Dermis blood vessel endothelial cell (primary cell): ENCODE measurements around the gene TCEAL9. TPM values are rescaled to one million over a fixed set of nuclear protein-coding genes. Genes with fewer than 3 reads are reported as not detected.
"Not testable (repeated sequence)": the region's sequence is repeated elsewhere in the genome, so short reads cannot be mapped to it uniquely, and the experiment has no call there.

Experiments
- DNase-seq: peaks from one replicate; pipeline ENCODE4 v3.0.0; 2010
- total RNA-seq: library from RNA; depleted of rRNA; stranded (reverse); fragments of >200 nt; gene quantifications from 2 replicates; pipeline ENCODE4 v1.2.3, GENCODE V29; 2014

The TCEAL9 gene, protein sequence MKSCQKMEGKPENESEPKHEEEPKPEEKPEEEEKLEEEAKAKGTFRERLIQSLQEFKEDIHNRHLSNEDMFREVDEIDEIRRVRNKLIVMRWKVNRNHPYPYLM
- total RNA-seq: 112 and 140 TPM in 2 replicates

DNA sequence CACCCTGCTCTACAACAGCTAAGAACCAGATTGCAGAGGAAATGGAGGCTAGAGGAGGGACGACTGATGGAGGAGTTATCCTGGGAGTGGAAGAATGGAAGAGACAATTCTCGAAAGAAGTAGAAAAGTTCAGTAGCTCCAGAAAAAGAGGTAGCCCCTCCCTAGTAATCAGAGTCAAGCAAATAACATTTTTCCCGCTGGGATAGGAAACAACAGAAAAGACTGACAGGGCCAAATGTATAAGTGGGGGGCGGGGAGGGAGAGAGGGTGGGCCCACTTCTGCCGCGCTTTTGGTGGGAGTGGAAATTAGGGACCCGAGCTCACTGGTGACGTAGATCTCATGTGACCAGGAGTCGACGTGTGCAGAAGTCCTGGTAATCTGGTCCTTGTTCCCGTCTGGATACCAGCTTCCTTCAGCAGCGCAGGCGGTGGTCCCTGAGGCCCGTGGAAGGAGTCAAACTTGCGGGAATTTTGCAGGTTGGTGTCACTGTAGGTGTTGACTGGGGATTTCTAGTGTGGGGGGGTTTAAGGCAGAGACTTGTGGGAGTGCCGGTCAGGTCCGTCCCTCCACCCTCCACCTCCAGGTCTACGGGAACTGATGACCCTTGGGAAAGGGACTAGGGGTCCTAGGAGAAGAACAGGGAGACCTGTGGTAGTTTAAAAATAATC is at the start of gene TCEAL9:
TCEAL9 (plus strand) TSS at position 377 of the 669 bp plus-strand sequence. CDS start 1,179 bp downstream, outside the sequence.
- peak; percentile 85 for DNase-seq

DNA sequence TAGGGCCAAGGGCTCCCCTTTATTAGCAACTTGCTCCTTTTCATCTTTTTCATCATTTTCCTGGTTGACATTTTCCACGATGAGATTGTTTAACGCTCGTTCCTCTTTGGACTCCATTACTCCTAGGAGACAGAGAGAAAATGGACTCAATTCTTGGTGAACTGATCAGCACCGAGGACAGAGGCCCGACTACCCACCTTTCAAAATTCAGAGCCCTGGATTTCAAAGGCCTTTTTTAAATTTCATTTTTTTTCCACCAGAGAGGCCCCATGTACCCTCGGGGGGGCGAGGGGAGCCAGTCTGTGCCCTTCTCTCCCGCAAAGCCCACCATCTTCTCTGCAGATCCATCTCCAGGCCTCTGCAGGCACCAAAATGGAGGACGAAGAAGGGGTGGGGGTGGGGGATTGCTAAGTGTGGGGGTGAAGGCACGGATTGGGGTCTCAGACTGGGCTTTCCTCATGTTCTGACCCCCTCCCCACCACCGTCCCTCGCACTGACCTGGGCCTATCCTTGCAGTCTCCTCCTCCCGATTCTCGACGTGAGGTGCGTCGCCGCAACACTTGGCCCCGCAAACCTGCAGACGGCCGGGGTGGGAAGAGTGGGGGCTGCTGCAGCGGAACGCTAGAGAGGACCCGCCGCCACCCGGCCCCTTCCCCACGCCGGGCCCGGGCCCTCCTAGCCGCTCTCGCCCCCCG is 46.3 kb upstream of the TCEAL9 start:
- no peak for DNase-seq

DNA sequence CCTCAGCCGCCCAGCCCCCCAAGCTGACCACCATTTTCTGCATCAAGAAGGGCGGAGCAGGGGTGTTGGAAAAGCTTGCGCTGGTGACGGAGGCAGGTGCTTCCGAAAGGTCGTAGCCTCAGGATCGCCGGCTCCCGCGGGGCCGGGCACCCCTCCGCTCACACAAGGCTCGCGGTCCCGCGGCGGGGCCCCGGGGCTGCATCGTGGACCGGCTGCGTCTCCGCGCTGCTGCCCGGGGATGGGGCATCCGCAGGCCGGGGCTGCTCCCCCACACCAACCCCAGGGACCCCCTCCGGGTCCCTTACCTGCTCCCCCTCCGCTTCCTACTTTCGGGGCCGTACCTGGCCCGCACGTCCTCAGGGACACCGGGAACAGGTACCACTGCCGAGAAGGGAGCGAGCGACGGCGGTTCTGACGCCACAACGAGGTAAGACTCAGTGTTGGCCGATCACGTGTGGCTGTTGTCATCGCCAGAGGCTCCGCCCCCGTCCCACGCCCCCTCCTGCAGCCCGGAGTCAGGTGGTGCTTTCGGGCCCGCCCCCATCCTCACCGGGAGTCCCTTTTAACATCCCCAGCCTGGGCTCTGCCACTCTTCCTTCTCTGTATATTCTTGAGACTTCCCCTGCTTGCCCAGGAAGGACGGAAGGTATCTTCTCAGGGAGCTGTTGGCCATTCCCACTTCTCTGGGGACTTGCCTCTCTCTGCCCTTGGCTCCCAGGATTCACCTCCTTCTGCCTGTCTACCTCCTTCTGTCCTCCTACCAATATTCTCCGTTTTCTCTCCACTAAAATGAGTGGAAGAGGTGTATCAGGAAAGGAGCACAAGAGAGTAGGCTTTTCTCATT is 45.5 kb upstream of the TCEAL9 start, which contains the start of gene BEX2:
BEX2 (minus strand) TSS at position 436 of the 844 bp plus-strand sequence. CDS start 1,014 bp downstream, outside the sequence.
- DNase-seq: peak; percentile 36

DNA sequence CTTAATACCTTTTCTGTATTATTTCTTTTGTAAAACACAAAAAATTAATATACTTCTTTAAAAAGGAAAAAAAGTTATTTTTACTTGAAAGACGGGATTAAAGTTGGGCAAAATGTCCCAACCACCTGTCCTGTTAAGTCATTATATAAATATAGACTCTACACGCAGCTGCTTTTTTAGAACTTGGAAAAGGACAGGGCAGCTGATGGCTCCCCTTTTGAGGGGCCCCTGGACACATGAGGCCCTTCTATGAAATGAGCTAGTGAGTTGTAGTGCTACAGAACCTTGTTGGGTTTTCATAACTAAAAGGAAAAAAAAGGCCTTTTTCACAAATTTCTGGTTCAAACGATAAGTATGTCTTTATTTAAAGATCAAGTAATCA is 44.9 kb upstream of the TCEAL9 start:
- DNase-seq: no peak

DNA sequence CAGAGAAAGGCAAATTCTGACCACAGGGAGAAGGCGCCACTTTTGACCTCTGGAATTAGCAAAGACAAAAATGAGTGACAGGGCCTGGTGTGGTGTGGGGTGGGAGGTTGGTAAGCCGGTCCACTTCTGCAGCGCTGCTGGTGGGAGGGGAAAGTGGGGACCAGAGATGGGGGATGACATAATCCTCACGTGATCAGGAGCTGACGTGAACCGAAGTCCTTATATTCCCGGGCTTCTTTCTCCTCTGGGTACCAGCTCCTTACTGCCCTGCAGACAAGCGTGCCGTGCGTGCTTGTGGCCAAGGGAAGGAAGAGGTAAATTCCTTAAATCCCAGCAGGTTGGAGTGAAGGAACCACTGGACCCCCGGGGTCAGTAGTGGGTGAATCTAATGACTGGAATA is 26.3 kb upstream of the TCEAL9 start, which contains the start of gene TCEAL7:
TCEAL7 (plus strand) TSS at position 249 of the 400 bp plus-strand sequence. CDS start 1,165 bp downstream, outside the sequence.
- peak; percentile 14 for DNase-seq

DNA sequence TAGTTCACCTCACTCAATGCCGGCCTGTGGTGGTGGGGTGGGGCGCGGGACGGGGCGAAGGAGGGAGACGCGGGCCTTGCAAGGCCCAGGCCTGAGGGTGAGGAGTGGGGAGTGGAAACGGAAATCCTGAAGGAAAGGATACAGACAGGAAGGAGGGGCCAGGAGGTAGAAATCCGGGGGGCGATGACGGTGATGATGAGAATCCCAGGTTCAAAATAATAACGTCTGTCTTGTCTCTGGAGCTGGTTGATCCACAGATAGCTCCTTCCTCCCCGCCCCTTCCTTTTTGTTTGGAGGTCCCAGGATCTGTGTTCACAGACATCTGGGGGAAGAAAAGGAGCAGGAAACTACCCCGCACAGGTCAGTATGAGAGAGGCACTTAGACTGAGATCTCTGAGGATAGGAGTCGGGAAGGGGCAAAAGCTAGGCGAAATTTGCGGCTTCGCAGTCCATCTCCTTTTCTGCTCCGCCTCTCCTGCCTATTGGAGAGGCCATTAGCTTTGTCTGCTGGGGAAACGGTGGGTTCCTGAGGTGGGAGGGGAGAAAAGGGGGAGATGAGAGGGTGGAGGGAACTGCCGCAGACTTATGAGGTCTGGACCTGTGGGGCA is 25.5 kb upstream of the TCEAL9 start:
- peak; percentile 10 for DNase-seq

DNA sequence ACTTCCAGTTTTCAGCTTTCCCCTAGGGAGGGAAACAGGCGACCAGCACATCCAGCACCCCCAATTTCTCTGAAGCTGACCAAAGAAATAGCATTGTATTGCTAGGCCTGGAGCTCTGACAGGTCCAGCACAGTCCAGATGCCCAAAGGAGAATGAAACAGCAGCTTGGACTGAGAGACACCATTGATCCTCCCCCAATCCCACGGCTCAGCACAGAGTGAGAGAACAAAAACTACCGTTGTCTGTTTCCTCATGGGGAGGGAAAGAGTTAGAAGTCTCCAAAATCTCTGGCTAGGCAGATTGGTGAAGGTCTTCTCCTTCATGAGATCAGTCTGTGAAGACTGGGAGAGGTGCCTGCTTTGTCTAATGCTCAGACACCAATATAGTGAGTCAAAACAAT is 17.6 kb upstream of the TCEAL9 start:
- DNase-seq: no peak

DNA sequence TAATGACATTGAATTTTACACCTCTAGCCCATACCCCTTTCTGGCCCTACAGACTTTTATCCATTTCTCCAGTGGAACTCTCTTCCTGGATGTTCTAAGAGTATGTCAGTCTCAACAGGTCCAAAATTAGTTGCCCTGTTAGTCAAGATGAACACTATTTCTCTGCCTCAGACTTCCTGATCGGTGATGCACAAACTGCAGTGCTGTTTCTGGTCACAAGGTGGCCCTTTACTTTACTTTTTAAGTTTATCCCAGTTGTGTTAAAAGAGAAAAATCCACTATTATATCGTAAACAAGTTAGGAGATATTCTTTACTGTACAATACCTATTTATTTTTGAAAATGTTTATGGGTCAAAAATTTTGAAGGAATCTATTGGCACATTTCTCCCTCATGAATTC is 13.2 kb upstream of the TCEAL9 start:
- peak; percentile 67 for DNase-seq

DNA sequence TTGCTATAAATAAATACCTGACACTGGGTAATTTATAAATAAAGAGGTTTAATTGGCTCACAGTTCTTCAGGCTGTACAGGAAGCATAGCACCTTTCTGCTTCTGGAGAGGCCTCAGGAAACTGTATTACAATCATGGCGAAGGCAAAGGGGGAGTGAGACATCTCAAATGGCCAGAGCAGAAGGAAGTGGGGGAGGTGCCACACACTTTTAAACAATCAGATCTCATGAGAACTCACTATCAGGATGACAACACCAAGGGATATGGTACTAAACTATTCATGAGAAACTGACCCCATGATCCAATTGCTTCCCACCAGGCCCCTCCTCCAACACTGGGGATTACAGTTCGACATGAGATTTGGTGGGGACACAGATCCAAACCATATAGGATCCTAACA is 11.7 kb upstream of the TCEAL9 start:
- DNase-seq: peak; percentile 79

DNA sequence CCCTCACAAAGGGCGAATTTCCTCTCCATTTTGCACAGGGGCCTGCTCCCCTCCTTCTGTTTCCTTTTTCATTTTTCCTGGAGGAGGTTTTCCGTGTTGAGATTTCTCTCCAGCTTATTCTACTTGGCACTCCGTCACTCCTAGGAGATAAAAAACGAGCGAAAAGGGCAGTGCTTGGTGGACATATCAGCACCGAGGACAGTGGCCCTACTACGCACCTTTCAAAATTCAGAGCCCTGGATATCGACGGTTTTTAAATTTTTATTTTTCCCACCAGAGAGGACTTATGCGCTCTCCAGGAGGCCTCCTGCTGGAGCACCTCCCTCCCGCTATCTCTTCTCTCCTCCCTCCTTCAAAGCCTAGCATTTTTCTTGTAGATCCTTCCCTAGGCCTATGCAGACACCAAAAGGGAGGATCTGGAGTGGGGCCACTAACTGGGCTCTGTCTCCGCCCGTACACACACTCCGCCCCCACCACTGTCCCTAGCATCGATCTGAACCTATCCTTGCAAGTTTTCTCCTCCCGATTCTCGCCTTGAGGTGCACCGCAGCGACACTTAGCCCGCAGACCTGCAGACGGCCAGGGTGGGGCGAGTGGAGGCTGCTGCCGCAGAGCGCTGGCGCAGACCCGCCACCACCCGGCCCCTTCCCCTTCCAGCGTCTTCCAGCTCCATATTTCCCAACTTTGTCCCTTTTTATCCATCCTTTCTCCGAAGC is 8.5 kb upstream of the TCEAL9 start:
- no peak for DNase-seq

DNA sequence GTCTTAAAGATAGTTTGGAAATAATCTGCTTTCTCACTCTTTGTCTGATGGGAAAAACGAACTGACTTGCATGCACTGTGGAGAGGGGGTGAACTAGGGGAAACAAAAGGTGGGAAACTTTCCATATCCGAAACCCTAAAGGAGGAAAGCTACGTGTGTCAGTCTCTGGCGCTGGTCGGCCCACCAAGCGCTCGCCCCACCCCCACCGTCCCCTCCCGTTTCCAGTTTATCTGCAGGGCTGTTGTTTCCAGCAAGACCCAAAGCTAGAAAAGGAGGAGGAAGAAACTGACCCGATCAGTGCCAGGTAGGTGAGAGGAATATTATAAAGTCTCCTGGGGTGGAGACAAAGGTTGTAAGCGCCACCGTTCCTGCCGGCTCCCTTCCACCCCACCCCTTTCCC is 552 bp downstream of the TCEAL9 start:
- DNase-seq: peak; percentile 43

DNA sequence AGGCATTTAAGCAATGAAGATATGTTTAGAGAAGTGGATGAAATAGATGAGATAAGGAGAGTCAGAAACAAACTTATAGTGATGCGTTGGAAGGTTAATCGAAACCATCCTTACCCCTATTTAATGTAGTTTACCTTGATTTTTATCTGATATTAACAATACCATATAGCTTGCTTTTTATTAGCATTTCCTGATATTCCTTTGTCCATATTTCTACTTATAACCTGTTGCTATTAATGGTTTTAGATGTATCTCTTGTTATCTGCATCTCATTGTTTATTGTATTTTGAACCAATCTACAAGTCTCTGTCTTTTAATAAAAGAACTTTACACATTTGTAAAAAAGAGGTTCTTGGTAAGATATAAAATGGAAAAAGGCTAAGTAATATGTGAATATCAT is 1.6 kb downstream of the TCEAL9 start:
- DNase-seq: no peak

DNA sequence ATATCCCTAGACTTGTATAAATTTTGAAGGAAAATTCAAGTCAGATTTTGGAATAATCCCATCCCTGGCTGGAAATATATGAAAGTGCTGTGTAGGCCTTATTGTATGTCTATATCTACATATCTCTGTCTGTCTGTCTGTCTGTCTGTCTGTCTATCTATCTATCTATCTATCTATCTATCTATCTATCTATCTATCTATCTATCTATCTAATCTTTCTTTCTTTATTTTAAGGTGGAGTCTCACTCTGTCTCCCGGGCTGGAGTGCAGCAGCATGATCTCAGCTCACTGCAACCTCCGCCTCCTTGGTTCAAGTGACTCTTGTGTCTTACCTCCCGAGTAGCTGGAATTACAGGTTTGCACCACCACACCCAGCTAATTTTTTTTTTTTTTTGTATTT is 3.3 kb downstream of the TCEAL9 start:
- not testable (repeated sequence) for DNase-seq

DNA sequence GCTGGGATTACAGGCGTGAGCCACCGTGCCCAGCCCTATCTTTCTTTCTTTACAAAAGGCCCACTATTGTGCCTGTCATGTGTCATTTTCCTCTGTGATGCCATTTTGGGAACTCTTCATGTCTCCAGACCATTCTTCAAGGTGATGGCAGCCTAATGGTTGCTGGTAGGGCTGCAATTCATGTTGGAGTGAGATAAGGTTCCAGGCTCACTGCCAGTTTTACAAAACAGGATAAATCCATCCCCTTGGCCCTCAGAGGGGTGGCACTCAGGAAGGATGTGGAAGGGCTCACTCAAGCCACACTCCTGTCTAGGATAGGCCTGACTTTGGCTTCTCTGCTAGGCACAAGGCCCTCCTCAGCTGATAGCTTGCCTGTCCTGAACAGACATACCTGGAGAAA is 3.8 kb downstream of the TCEAL9 start:
- DNase-seq: peak; percentile 67

DNA sequence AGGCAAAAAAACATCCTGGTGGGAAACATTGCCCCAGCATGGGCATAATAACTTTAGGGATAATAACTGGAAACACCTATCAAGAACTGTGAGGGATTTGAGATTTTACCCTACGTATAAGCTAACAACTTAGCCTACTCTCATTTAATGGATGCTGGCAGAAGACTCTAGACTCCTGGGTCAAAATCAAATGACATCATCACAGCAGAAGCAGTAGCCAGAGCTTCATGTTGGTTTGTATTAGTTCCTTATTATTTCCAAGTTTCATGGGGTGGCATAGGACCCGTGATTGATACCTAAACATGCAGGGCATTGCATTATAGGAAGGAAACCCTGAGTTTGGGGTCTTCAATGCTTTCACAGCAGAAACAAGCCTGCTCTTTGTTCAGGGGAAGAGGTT is 4.6 kb downstream of the TCEAL9 start:
- no peak for DNase-seq

DNA sequence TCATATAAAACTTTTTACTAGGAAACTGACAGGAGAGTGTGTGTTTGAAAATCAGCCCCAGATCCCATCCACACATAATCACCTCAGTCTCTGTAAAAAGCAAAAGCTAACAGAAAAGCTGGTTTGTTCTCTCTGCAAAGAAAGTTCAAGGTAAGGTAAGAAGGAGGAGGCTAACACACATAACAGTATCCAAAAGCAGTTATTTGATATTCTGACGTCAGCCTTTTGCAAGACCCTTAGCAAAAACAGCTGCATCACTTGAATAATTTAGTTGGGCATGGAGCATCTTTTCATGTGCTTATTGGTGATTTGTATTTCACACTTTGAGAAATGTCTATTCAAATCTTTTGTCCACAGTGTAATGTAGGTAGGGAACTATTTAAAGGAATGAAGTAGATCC is 5.5 kb downstream of the TCEAL9 start:
- no peak for DNase-seq

DNA sequence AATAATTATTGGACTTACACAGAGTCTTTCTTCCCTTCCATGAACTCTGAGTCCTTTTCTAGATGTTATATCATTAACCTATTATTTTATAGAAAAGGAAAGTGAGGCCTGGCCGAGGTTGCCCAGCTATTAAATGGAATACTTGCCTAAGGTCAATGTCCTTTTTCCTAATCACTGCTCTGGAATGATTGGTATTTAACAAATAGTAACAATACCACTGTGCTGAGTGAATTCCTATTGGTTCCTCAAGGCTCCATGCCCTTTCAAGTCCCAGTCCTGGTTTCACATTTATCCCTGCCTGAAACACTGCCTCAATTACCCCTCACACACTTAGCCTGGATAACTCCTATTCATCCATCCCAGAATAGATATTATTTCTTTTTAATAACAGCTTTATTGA is 6.2 kb downstream of the TCEAL9 start:
- peak; percentile 67 for DNase-seq

DNA sequence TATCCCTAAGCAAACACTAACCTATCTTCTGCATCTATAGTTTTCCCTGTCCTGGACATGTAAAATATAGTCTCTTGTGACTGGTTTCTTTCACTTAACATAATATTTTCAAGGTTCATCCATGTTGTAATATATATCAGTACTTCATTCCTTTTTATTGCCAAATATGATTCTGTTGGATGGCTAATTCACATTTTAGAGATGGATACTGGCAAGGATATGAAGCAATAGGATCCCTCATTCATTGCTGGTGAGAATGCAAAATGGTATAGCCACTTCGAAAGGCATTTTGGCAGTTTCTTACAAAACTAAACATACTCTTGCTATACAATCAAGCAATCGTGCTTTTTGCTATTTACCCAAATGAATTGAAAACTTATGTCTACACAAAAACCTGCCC is 6.7 kb downstream of the TCEAL9 start:
- DNase-seq: no peak

DNA sequence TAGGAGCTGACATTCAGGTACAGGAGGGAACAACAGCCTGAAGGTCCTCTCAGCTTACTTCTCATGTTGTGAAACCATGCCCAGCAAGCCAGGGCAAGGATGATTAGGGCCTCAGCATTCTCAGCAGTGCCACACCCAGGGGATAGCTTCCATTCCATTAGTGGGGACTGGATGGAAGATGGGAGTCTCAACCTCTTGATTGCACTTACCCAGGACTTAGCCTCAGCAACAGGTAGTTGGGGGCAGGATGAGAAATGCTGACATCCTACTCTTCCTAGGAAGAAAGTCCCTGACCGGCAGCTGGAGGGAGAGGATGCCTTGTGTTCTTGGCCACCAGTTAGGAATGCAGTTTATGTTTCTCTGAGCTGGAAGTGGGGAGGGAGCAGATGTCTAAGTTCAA is 11.2 kb downstream of the TCEAL9 start:
- DNase-seq: no peak

DNA sequence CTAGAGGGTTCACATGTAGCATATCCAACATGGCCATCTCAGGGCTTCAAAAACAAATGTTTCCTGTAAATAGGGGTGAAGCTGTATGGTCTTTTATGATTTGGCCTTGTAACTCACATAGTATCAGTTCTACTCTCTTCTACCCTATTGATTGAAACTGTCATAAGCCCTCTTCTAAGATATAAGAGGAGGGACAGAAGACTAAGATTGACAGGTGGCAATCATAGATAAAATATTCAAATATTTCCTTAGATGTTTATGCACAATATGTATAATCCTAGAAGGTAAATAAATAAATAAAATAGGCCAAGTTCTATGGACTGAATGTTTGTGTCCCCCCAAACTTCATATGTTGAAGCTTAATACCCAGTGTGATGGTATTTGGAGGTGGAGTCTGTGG is 13.2 kb downstream of the TCEAL9 start:
- no peak for DNase-seq

DNA sequence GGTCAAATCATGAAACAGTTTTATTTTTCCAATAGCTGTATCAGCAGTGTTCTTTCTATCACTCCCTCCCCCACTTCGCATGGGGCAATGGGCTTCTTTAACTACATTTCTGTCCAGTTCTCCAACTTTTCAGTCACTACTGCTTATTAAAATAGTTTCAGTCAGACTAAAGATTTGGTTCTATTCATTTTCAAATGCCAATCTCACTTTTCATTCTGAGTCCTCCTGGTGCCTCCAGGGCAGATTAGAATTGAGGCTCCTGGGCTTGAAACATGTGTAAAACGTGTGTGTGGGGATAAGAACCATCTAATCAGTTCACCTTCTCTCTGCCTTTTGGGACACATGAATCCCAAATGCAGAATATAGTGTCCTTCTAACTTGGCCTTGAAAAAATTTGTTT is 16.6 kb downstream of the TCEAL9 start:
- no peak for DNase-seq

DNA sequence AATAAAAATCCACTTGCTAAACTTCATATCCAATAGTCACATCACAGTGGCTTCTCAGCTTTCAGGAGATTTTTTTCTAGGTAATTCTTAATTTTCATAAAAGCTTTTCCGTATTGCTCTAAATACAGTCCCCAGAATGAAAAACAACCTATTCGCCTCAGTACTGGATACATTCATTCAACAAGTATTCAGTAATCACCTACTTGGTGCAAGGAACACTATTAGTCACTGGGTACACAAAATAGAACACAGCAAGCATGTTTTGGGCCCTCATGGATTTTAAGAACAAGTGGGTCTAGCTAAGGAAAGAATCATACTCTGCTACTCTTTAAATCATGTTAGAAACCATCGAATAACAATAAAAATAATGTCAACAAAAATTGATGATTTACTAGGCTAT is 17.3 kb downstream of the TCEAL9 start:
- no peak for DNase-seq
